Measurements from ENCODE around the gene LGALS7. TPM values are rescaled to one million over a fixed set of nuclear protein-coding genes. Genes with fewer than 3 reads are reported as not detected.
"Not testable (repeated sequence)": the region's sequence is repeated elsewhere in the genome, so short reads cannot be mapped to it uniquely, and the experiment has no call there.

LGALS7 gene
- total and polyA plus RNA-seq, 2 experiments from 2014 or later = not detected

DNA sequence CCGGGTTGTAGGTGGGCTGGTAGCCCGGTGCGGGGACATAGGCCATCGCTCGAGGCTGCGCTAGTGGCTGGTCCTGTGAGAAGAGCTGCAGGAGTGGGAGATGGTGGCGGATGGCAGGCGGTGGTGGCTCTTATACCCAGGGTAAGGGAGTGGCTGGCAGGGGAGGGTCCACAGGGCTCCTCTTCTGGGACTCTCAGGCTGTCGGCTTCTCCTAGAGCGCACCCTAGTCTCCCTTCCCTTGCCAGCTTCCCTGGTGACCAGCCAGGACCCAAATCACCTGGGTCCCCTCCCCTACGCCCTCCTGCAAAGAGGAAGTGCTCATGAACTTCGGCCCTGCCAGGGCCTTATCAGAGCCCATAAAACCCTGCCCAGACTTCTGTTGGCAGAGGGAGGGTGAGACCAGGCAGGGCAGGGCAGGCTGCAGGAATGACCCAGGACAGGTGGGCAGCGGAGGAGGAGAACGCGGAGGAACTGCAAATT is 39.6 kb upstream of the LGALS7 start, which contains the start of gene LGALS4:
Gene LGALS4, minus strand, starts transcription at position 105 of the 480 bp plus-strand sequence. Its CDS starts 59 bp downstream, at position 46.
- 89 to 95% methylated on average over 14 to 15 of the region's 15 CpGs for WGBS, 2 experiments (ENCODE audit: low coverage in 1 of 2, low lambda C conversion rate in 2 of 2, missing lambda C conversion rate in 2 of 2)

DNA sequence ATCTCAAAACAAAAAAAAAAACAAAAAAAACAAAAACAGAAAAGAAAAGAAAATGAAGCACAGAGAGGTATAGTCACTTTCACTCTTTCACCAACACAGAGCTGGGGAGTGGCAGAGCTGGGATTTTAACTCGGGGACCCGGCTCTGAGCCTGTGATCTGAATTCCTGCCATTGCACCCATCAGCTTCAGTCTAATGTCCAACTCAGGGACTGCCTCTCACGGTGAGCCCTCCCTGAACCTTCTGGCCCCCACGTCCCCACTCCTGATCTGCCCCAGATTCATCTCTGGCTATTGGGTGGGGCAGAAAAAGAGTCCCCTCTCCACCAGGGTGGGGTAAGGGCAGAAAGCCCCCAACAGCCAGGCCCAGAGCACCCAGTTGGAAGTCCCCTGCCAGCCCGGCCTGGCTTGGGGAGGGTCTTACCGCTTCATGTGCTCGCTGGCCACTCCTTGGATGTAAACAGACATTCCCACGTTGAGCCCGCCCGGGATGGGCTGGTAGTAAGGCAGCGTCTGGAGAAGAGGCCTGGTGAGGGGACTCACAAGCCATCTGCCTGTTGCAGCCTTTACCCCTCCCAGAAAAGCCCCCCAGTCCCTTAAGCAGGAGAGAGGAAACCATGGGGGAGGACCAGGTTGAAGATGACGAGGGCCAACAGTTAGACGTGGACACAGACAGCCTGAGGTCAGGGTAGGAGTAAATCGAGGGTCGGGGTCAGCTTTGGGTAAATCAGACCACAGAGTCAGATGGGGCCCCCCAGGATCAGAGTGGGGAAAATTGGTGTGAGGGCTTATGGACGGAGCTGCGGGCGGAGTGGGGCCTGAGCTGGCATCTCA is 38.9 kb upstream of the LGALS7 start:
- WGBS, 2 experiments (ENCODE audit: low coverage in 1 of 2, low lambda C conversion rate in 2 of 2, missing lambda C conversion rate in 2 of 2) = 80 to 81% methylated on average over 18 of the region's 18 CpGs
- H3K4me3 ChIP-seq = no peak overlapping the region

More for the DNA sequence above, 39.6 kb upstream of the LGALS7 start, which contains the start of gene LGALS4:
- Histone ChIP-seq H3K9me3 (ENCODE audit: low read depth) (no peaks in the 10 kb centered on the region), H3K4me3 (no peak within 1 kb of the TSS), H3K9me2 (ENCODE audit: insufficient read depth) (no peaks in the 10 kb centered on the region), H3F3A (ENCODE audit: insufficient read depth) (no peaks in the 10 kb centered on the region), H3K27me3 (replicated peaks; ENCODE audit: insufficient read depth) (no peaks in the 10 kb centered on the region), H3K4me1 (ENCODE audit: insufficient read depth) (no peaks in the 10 kb centered on the region), H3K4me2 (ENCODE audit: unreplicated experiment) (no peak within 1 kb of the TSS), H3K79me2 (ENCODE audit: insufficient read depth) (no peaks in the 10 kb centered on the region), H3K36me3 (ENCODE audit: low read depth) (no peaks in the 10 kb centered on the region; the same call in 1 of the 2 replicates), H3K9ac (no peak within 1 kb of the TSS), H3K27ac (no peak within 1 kb of the TSS), H4K20me1 (ENCODE audit: insufficient read depth) (no peaks in the 10 kb centered on the region), H2AFZ (no peak within 1 kb of the TSS)
- TF ChIP-seq EZH2 (IDR thresholded peaks at IDR 0.05; ENCODE audit: insufficient read depth, poor library complexity, severe bottlenecking) (no peak), EZH2phosphoT487 (IDR thresholded peaks at IDR 0.05; ENCODE audit: insufficient read depth, low read depth) (no peak)
- DNase-seq = no peak
- in situ Hi-C loops (cut with MboI) = no loop called here

GRCh38 chr19:38809592-38810252 is 36.4 kb upstream of the LGALS7 start:
- no peak for DNase-seq
- WGBS, 2 experiments (ENCODE audit: low coverage in 1 of 2, low lambda C conversion rate in 2 of 2, missing lambda C conversion rate in 2 of 2) = 87 to 89% methylated on average over 7 to 8 of the region's 8 CpGs
- H3K27me3 ChIP-seq (replicated peaks; ENCODE audit: insufficient read depth) = no peaks in the 10 kb centered on the region
- H3K9me2 ChIP-seq (ENCODE audit: insufficient read depth) = no peaks in the 10 kb centered on the region
- H3K4me3 ChIP-seq = no peak overlapping the region
- in situ Hi-C loops (cut with MboI) = no loop called here
- no peaks in the 10 kb centered on the region for H3K79me2 ChIP-seq (ENCODE audit: insufficient read depth)
- no peak overlapping the region for H2AFZ ChIP-seq
- H3K27ac ChIP-seq = no peak overlapping the region
- H4K20me1 ChIP-seq (ENCODE audit: insufficient read depth) = no peaks in the 10 kb centered on the region
- no peak overlapping the region for H3K9ac ChIP-seq
- H3F3A ChIP-seq (ENCODE audit: insufficient read depth) = no peaks in the 10 kb centered on the region
- H3K4me1 ChIP-seq (ENCODE audit: insufficient read depth) = no peaks in the 10 kb centered on the region
- H3K9me3 ChIP-seq (ENCODE audit: low read depth) = no peaks in the 10 kb centered on the region
- no peak for TF ChIP-seq EZH2 (IDR thresholded peaks at IDR 0.05; ENCODE audit: insufficient read depth, poor library complexity, severe bottlenecking)
- TF ChIP-seq EZH2phosphoT487 (IDR thresholded peaks at IDR 0.05; ENCODE audit: insufficient read depth, low read depth) = no peak
- no peak overlapping the region for H3K4me2 ChIP-seq (ENCODE audit: unreplicated experiment)
- H3K36me3 ChIP-seq (ENCODE audit: low read depth) = no peaks in the 10 kb centered on the region

More for the DNA sequence above, 38.9 kb upstream of the LGALS7 start:
- no peaks in the 10 kb centered on the region for H3K9me3 ChIP-seq (ENCODE audit: low read depth)
- no peaks in the 10 kb centered on the region for H3F3A ChIP-seq (ENCODE audit: insufficient read depth)
- H4K20me1 ChIP-seq (ENCODE audit: insufficient read depth) = no peaks in the 10 kb centered on the region
- no peaks in the 10 kb centered on the region for H3K9me2 ChIP-seq (ENCODE audit: insufficient read depth)
- H3K27ac ChIP-seq = no peak overlapping the region
- no peaks in the 10 kb centered on the region for H3K27me3 ChIP-seq (replicated peaks; ENCODE audit: insufficient read depth)
- in situ Hi-C loops (cut with MboI) = no loop called here
- H3K36me3 ChIP-seq (ENCODE audit: low read depth) = no peaks in the 10 kb centered on the region; the same call in 1 of the 2 replicates
- no peak overlapping the region for H2AFZ ChIP-seq
- H3K9ac ChIP-seq = no peak overlapping the region
- no peaks in the 10 kb centered on the region for H3K79me2 ChIP-seq (ENCODE audit: insufficient read depth)
- no peak for TF ChIP-seq EZH2phosphoT487 (IDR thresholded peaks at IDR 0.05; ENCODE audit: insufficient read depth, low read depth)
- no peak for TF ChIP-seq EZH2 (IDR thresholded peaks at IDR 0.05; ENCODE audit: insufficient read depth, poor library complexity, severe bottlenecking)
- H3K4me1 ChIP-seq (ENCODE audit: insufficient read depth) = no peaks in the 10 kb centered on the region
- DNase-seq = no peak
- no peak overlapping the region for H3K4me2 ChIP-seq (ENCODE audit: unreplicated experiment)

GRCh38 chr19:38808741-38809140 is 35.4 kb upstream of the LGALS7 start:
- in situ Hi-C loops (cut with MboI) = no loop called here

GRCh38 chr19:38807374-38808098 is 34.2 kb upstream of the LGALS7 start:
- H3K4me3 ChIP-seq; H3K27ac ChIP-seq; H4K20me1 ChIP-seq (ENCODE audit: insufficient read depth); H3K9me2 ChIP-seq (ENCODE audit: insufficient read depth); H3K4me1 ChIP-seq (ENCODE audit: insufficient read depth); H3K27me3 ChIP-seq (replicated peaks; ENCODE audit: insufficient read depth); H3K79me2 ChIP-seq (ENCODE audit: insufficient read depth); H3F3A ChIP-seq (ENCODE audit: insufficient read depth); in situ Hi-C loops (cut with MboI); H3K9ac ChIP-seq; H3K36me3 ChIP-seq (ENCODE audit: low read depth); H3K4me2 ChIP-seq (ENCODE audit: unreplicated experiment); DNase-seq; H3K9me3 ChIP-seq (ENCODE audit: low read depth); H2AFZ ChIP-seq: not testable (repeated sequence)
- 86 to 87% methylated on average over 17 to 18 of the region's 18 CpGs for WGBS, 2 experiments (ENCODE audit: low coverage in 1 of 2, low lambda C conversion rate in 2 of 2, missing lambda C conversion rate in 2 of 2)

More at GRCh38 chr19:38808741-38809140, 35.4 kb upstream of the LGALS7 start:
- Histone ChIP-seq H3K4me2 (ENCODE audit: unreplicated experiment) (no peak overlapping the region), H3K9me3 (ENCODE audit: low read depth) (no peaks in the 10 kb centered on the region), H3K36me3 (ENCODE audit: low read depth) (no peaks in the 10 kb centered on the region), H4K20me1 (ENCODE audit: insufficient read depth) (no peaks in the 10 kb centered on the region), H3K4me3 (no peak overlapping the region), H3K27ac (no peak overlapping the region), H3K9ac (no peak overlapping the region), H3K79me2 (ENCODE audit: insufficient read depth) (no peaks in the 10 kb centered on the region), H3K27me3 (replicated peaks; ENCODE audit: insufficient read depth) (no peaks in the 10 kb centered on the region), H3K9me2 (ENCODE audit: insufficient read depth) (no peaks in the 10 kb centered on the region), H2AFZ (no peak overlapping the region), H3K4me1 (ENCODE audit: insufficient read depth) (no peaks in the 10 kb centered on the region), H3F3A (ENCODE audit: insufficient read depth) (no peaks in the 10 kb centered on the region)
- no peak for TF ChIP-seq EZH2phosphoT487 (IDR thresholded peaks at IDR 0.05; ENCODE audit: insufficient read depth, low read depth)
- TF ChIP-seq EZH2 (IDR thresholded peaks at IDR 0.05; ENCODE audit: insufficient read depth, poor library complexity, severe bottlenecking) = no peak
- 87 to 90% methylated on average over 15 to 17 of the region's 17 CpGs for WGBS, 2 experiments (ENCODE audit: low coverage in 1 of 2, low lambda C conversion rate in 2 of 2, missing lambda C conversion rate in 2 of 2)
- no peak for DNase-seq
